ENCODE measurements around the gene PTPN18.
"Not testable (repeated sequence)": the region's sequence is repeated elsewhere in the genome, so short reads cannot be mapped to it uniquely, and the experiment has no call there.

The PTPN18 gene

DNA sequence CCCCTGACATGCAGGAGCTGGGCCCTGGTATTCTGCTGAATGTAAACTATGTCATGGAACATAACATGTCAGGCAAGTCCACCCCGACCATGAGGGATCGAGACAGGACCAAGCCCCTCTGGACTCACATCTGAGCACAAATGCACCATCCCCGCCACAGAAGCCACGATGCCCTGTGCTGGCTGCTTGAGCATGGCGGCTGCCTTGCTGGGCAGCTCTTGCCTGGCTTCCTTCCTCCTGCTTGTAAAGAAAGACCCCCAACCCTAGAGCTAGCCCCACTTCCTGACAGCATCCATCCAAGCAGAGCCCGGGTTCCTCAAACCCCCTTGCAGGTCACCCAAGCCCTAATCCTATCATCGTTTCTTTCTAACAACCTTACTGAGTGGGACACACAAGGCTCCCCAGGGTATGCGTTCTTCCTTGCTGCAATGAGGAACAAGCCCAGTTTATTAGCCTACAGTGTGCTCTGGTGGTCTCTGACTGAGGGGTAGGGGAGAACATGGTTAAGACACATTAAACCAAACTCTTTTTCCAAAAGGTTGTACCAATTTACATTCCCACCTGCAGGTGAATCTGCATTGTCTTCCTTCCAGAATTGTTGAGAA is 26.6 kb downstream of the PTPN18 start:
- DNase-seq, result no peak

DNA sequence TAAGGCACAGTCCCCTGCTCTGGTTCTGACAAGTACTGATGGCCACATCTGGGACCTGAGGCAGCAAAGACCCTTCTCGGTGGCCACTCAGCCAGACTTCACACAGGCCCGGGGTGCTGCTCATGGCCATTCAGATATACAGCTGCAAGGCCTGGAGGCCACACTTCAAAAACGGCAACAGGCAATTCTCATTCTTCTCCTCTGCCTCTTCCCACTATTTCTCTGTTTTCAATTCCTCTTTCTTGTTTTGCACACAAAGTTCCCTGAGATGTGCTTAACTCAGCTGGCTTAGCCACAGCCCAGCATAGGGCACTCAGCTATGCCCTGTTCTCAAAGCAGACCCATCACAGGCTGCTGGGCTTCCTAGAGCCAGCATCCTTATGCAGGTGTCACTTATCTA is 29.9 kb downstream of the PTPN18 start:
- no peak for DNase-seq

DNA sequence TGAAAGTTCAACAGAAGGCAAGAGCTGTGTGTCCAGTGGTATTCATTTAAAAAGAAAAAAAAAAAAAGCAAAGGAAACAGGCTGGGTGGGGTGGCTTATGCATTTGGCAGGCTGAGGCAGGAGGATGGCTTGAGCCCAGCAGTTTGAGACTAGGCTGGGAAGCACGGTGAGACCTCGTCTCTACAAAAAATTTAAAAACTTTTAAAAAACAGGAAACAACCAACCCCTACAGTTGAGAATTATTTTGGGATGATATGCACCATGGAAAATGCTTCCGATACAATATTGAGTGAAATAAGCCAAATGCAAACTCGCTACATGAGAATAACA is 31.2 kb downstream of the PTPN18 start:
- DNase-seq, result peak in 1 of 2 experiments; percentile 86

DNA sequence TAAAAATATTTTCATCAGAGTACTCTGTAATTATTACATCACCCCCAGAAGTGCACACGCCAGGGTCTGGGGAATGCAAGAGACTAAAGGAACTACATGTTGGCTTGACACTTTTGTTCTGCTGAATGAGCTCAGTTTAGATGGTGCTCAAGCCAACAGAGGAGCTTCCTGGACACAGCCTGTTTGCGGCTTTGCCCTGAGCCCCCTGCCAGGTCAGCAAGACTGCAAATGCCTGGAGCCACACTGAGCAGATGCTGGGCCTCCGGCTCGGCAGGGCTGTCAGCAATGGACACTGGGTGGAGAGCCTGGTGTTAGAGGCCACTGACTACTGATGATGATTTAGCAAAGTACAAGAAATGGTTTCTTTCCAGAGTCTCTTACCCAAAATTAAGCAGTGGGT is 31.9 kb downstream of the PTPN18 start:
- peak; percentile 24 to 52 for DNase-seq

DNA sequence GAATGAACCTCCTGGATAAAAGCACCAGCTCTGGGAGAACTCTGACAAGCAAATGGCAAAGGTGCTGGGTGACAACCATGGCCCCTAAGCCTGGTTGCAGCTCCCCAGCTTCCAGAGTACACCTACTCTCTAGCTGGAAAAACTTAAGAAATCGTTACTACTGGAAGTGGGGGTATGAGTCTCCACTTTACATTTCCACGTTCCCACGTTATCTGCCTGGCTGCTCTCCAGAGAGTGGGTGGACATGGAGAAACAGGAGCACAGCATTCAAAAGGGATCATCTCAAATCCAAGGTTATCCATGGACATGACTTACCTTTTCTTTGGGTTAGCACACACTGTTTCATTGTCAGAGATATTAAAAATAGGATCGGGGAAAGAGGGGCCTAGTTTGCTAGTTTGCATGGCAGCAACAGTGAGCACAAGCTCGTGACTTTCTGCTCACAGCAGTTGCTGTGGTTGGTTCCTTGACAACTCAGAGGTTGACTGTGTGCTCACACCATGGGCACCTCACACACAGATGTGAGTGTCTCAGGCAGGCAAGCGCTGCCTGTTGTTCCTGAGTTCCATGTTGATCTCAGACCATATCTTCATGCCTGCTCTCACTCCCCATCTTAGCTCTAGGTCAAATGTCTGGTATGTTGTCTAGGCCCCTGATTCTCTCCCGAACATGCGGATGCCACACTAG is 32.5 kb downstream of the PTPN18 start:
- peak; percentile 50 to 72 for DNase-seq

DNA sequence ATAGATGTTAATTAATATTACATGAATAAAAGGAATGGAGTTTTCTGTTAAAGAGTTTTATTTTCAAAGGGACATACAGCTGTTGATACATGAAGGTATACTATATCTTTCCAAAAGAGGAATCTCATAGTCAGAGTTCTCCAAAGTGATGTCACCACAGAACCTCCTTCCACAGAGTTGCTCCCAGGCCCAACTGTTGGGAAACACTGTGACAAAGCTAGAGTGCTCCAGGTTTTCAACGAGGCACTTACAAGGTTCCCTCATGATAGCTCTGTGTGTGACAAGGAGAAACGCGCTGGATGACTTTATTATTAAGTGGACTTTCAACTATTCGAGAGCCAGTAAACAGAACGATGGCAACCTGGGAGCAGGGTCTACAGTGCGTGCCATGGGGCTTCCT is 33.5 kb downstream of the PTPN18 start:
- DNase-seq, result no peak

DNA sequence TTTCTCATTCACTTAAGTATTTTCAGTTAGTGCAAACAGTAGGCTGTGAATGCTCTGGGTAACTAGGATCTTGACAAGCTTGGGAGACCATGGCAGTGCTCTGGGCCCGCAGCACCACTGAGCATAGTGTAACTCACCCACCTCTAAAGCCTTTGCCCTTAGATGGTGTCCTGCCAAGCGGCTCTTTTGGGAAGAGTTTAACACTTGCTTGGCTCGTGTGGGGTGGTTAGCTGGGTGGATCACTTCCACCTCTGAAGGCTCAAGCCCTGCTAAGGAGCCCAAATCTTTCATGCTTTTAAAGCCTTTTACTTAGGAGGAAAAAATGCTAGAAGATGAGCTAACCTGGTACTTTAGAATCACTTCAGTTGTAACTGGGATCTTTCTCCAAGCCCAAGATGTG is 33.9 kb downstream of the PTPN18 start:
- no peak for DNase-seq

DNA sequence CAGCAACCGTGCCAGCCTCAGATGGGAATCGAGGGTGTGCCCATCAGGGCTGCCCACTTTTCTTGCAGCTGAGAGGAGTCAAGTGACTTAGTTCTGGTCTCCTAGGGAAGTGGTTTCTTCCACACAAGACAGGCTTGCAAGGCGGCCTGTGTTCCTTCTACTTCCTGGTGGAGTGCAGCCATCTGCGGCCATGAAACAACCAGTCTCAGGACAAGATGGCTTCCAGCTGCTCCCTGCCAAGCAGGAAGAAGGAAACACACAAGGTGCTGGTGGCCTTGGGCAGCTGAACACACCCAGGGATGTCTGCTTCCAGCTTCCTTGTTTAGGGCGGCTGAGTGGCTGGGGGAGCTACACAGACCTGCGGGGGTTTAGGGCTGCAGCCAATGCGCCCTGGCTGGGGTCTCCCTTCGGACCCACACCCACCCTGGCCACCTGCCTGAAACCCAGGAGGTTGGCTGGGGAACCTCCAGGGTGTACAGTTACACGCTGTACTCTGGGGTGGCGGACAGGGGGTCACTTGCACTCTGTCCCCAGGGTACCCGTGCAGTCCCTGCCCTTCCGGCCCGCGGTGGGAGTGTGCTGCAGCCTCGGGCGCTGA is 34.7 kb downstream of the PTPN18 start:
- peak in 1 of 2 experiments; percentile 62 for DNase-seq

DNA sequence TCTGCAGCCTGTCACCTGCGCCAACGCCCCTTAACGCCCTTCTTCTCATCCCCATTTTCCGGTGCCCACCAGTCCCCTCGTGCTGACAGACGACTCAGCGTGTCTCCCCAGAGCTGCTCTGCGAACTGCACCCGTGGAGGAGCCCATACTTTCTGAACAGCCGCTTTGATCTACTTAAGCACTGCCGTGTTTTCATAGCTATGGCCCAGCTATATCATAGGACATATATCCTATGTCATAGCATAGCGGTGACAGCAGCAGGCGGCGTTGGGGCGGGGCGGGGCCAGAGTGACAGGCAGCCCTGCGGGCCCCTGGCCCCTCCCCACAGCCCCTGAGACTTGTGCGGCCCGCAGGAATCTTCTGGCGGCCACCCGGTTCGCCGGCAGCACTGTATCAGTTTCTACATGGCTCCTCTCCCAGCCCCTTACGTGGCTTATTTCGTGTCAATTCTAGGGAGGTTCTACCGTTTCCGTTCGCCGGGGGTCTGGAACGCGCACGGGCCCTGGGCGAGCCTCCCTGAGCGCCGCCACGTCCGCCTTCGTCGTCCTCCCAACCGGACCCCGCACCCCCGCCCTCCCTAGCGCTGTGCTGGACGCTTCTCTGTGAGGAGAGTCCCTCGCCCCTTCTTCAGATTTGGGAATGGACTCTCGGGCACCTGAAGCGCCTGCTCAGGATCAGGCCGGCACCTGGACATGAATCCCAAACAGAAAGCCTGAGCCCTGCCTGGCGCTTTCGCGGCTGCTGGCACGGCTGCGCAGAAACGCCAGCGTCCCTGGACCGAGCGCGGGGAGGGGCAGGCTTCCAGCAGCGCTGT is 35.4 kb downstream of the PTPN18 start:
- DNase-seq, result peak; percentile 60 to 91

DNA sequence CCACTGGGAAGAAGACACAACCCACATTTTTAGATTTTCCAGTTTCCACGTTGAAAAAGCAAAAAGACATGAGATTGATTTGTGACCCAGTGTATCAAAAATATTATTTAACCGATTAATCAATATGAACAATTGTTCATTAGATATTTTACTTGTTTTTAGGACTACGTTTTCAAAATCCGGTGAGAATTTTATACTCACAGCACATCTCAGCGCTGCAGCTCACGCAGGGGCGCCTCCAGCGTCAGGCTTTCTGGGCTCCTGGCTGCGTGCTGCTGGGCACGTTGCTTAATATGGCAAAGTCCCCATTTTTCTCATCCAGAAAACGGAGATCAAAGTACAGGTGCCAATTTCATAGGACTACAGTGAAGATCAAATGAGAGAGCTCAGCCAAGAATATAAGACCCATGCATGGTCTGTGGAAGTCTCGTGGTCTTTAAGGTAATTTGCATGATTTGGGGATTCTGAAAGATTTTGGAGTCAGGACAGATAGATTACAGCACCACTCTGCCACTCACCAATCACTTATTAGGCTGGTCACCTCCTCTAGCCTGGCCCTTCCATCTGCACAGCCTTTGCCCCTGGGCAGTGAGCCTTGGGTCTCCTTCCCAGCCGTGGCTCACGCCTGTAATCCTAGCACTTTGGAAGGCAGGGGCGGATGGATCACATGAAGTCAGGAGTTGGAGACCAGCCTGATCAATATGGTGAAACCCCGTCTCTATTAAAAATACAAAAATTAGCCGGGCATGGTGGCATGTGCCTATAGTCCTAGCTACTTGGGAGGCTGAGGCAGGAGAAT is 36.2 kb downstream of the PTPN18 start:
- DNase-seq, result peak in 1 of 2 experiments; percentile 72

DNA sequence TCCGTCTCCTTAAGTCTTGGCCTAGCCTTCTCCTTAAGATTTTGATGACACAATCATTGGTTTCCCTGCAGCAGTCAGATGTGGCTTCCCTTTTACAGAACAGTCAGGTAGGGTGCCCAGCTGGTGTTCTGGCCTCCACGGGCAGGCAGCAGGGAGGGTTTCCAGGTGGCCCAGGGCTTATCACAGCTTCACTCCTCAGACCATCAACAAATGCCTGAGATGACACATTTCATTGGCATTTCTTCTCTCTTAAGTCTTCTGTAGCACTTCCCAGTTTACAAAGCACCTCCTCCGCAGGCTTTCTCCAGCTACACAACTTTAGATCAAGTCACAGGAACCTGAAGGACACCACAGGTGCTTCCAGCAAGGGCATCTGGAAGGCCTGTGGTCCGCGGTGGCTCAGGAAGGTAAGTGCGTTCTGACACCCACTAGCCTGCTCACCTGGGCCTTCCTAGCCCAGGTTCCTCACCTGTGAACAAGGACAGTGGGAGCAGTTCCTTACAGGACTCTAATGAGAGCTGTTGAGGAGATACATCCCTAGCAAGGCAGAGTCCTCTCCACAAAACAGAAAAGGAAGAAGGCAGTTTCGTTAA is 37.6 kb downstream of the PTPN18 start:
- no peak for DNase-seq

DNA sequence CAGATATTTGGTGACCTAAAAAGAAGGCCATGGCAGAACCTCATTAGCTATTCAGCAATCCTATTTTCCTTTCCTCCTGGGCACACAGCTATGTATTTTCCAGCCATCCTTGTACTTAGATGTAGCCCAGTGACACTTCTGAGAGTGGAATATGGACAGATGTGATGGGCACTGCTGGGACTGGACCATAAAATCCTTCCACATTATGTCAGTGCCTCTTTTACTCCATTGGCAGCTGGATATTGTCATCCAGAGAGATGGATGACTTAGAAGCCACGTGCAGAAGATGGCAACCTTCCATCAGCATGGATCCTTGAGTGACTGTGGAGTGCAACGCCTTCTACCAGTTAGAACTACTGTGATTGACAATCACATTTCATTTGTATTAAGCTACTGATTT is 50.4 kb downstream of the PTPN18 start:
- DNase-seq, result not testable (repeated sequence)

DNA sequence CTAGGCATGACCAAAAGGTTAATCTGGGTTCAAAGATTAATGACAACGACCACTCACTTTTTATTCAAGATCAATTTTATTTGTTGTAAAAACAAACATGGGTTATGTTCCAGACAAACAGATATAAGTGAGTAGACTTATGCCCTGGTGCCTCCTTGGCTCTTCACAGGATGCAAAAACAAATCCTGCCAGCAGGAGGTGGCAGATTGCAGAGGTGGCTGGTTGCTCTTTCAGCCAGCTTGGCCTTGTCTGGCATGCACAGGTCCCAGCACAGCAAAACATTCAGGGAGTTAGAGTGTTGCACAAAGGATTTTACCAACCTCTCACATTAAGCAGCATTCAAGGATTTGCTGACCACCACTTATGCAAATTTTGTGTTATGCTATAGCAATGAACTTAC is 60.8 kb downstream of the PTPN18 start:
- DNase-seq, result not testable (repeated sequence)

DNA sequence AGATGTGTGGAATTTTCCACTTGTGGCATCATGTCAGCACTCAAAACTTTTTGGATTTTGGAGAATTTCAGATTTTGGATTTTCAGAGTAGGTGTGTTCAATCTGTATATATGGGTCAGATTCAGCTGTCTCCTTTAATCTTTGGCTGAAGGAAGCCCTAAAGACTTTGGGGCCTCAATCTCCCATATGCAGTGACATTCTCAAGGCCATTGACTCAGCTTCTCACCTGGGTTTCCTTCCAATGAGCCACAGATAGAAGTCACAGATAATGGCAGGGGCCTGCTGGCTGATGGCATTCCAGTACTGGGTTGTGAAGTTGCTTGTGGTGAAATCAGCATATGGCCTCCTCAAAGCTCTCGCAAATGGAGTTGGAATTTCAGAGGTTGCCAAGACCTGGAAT is 63.0 kb downstream of the PTPN18 start:
- DNase-seq, result not testable (repeated sequence)

Data from NCI-H526 (cell line).